ENCODE data around the gene KIF25.
"Not testable (repeated sequence)": the region's sequence is repeated elsewhere in the genome, so short reads cannot be mapped to it uniquely, and the experiment has no call there.

Gene KIF25

DNA sequence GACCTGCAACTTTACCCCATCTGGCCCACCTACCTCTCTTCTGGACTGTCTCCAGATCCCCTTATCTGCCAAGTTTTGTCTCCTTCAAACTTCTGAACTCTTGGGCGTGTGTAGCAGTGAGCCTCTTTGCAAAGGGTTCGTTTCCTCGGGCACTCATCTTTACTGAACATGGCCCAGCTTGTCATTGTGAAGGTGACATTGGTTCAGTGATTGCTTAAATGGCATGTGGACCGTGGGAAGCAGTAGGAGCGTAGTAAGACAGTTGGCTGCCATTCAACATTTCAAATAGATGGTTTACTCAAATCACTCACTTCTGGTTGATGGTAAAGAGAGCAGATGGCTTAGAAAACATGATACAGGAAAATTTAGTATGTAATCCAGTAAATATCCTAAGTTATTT, 34.8 kb upstream of the KIF25 start:
- Histone ChIP-seq H3K36me3 (ENCODE audit: control insufficient read depth, insufficient read depth, low read length) (peaks cover 14% of the 10 kb centered on the region), H3K9ac (ENCODE audit: low read length) (no peak overlapping the region), H3K27ac (ENCODE audit: low read depth, low read length) (no peak overlapping the region), H3K4me3 (ENCODE audit: low read length) (no peak overlapping the region), H3K4me1 (ENCODE audit: control insufficient read depth, insufficient read depth, low read length) (no peaks in the 10 kb centered on the region), H3K27me3 (ENCODE audit: control insufficient read depth, insufficient read depth, low read length) (no peaks in the 10 kb centered on the region)

- Histone ChIP-seq H3K27ac (ENCODE audit: low read depth, low read length) (no peak overlapping the region), H3K27me3 (ENCODE audit: control insufficient read depth, insufficient read depth, low read length) (no peaks in the 10 kb centered on the region), H3K36me3 (ENCODE audit: control insufficient read depth, insufficient read depth, low read length) (peaks cover 15% of the 10 kb centered on the region), H3K9ac (ENCODE audit: low read length) (no peak overlapping the region), H3K4me1 (ENCODE audit: control insufficient read depth, insufficient read depth, low read length) (no peaks in the 10 kb centered on the region), H3K4me3 (ENCODE audit: low read length) (no peak overlapping the region)
Measured at GRCh38 chr6:167963589-167964057, 33.8 kb upstream of the KIF25 start.

- Histone ChIP-seq H3K27me3 (ENCODE audit: control insufficient read depth, insufficient read depth, low read length) (no peaks in the 10 kb centered on the region), H3K36me3 (ENCODE audit: control insufficient read depth, insufficient read depth, low read length) (peaks cover 24% of the 10 kb centered on the region), H3K4me1 (ENCODE audit: control insufficient read depth, insufficient read depth, low read length) (no peaks in the 10 kb centered on the region), H3K4me3 (ENCODE audit: low read length) (no peak overlapping the region), H3K9ac (ENCODE audit: low read length) (no peak overlapping the region), H3K27ac (ENCODE audit: low read depth, low read length) (no peak overlapping the region)
Measured at GRCh38 chr6:167965592-167966539, 31.6 kb upstream of the KIF25 start.

DNA sequence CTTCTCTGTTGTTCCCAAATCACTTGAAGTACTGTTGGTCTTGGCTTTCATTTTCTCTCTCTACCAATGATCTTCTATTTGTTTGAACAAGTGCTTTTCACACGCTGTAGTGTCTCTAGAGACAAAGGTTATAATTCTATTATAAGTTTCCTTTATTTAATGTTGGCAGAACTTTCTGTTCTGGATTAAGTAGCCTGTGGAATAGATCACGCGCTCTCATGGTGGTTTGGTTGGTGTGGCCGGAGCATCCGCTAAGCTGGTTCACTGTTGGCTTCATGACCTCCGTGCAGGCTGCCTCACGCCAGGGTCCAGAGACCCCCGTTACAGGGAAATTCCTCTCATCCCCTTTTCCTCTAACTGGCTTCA, 30.9 kb upstream of the KIF25 start:
- peaks cover 25% of the 10 kb centered on the region for H3K36me3 ChIP-seq (ENCODE audit: control insufficient read depth, insufficient read depth, low read length)
- no peaks in the 10 kb centered on the region for H3K4me1 ChIP-seq (ENCODE audit: control insufficient read depth, insufficient read depth, low read length)
- no peaks in the 10 kb centered on the region for H3K27me3 ChIP-seq (ENCODE audit: control insufficient read depth, insufficient read depth, low read length)
- no peak overlapping the region for H3K9ac ChIP-seq (ENCODE audit: low read length)
- H3K4me3 ChIP-seq (ENCODE audit: low read length): no peak overlapping the region
- no peak overlapping the region for H3K27ac ChIP-seq (ENCODE audit: low read depth, low read length)

- H3K4me1 ChIP-seq (ENCODE audit: control insufficient read depth, insufficient read depth, low read length): no peaks in the 10 kb centered on the region
- no peak overlapping the region for H3K4me3 ChIP-seq (ENCODE audit: low read length)
- H3K27me3 ChIP-seq (ENCODE audit: control insufficient read depth, insufficient read depth, low read length): no peaks in the 10 kb centered on the region
- H3K27ac ChIP-seq (ENCODE audit: low read depth, low read length): no peak overlapping the region
- H3K9ac ChIP-seq (ENCODE audit: low read length): no peak overlapping the region
- peaks cover 24% of the 10 kb centered on the region for H3K36me3 ChIP-seq (ENCODE audit: control insufficient read depth, insufficient read depth, low read length)
Measured at GRCh38 chr6:167968091-167968490, 29.4 kb upstream of the KIF25 start.

DNA sequence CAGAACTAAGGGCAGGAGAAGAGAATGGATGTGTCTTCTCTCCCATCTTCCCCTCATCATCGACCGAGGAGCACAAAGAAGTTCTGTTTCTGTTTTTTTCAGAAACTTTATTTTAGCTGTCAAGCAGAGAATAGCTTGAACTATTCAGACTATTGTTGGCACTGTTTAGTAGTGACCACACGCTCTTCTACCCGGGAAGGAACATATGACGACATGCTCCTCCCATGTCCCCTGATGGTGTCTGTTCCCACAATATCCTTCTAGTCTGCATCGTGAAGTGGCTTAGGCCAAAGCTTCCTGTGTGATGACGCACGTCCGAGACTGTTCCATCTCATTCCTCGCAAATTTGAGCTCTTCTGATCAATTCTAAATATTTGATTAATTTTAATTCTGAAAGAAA, 27.2 kb upstream of the KIF25 start:
- Histone ChIP-seq H3K27ac (ENCODE audit: low read depth, low read length) (no peak overlapping the region), H3K9ac (ENCODE audit: low read length) (no peak overlapping the region), H3K4me1 (ENCODE audit: control insufficient read depth, insufficient read depth, low read length) (no peaks in the 10 kb centered on the region), H3K27me3 (ENCODE audit: control insufficient read depth, insufficient read depth, low read length) (no peaks in the 10 kb centered on the region), H3K36me3 (ENCODE audit: control insufficient read depth, insufficient read depth, low read length) (peaks cover 24% of the 10 kb centered on the region), H3K4me3 (ENCODE audit: low read length) (no peak overlapping the region)

DNA sequence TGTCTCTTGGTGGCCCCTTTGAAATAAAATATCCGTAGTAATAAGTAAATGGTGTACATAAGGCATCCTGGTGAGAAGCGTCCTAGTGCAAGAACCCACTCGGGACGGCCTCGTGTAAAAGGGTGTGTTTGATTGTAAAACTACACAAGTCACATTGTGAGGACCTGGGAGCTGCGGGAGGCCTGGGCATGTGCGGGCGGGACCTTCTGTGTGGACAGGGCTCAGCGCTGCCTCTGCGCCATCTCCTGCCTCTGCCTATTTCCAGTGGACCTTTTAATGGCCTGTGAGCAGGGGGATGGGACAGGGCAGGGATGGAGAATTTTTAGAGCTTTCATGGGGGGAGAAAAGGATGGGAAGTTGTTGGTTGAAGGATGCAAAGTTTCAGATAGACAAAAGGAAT, 25.3 kb upstream of the KIF25 start:
- Histone ChIP-seq H3K9ac (ENCODE audit: low read length) (no peak overlapping the region), H3K27ac (ENCODE audit: low read depth, low read length) (no peak overlapping the region), H3K36me3 (ENCODE audit: control insufficient read depth, insufficient read depth, low read length) (peaks cover 14% of the 10 kb centered on the region), H3K27me3 (ENCODE audit: control insufficient read depth, insufficient read depth, low read length) (no peaks in the 10 kb centered on the region), H3K4me1 (ENCODE audit: control insufficient read depth, insufficient read depth, low read length) (no peaks in the 10 kb centered on the region), H3K4me3 (ENCODE audit: low read length) (no peak overlapping the region)

GRCh38 chr6:167973148-167973885, 24.2 kb upstream of the KIF25 start:
- Histone ChIP-seq H3K36me3 (ENCODE audit: control insufficient read depth, insufficient read depth, low read length) (peaks cover 12% of the 10 kb centered on the region), H3K27ac (ENCODE audit: low read depth, low read length) (no peak overlapping the region), H3K9ac (ENCODE audit: low read length) (no peak overlapping the region), H3K4me3 (ENCODE audit: low read length) (no peak overlapping the region), H3K4me1 (ENCODE audit: control insufficient read depth, insufficient read depth, low read length) (no peaks in the 10 kb centered on the region), H3K27me3 (ENCODE audit: control insufficient read depth, insufficient read depth, low read length) (no peaks in the 10 kb centered on the region)

GRCh38 chr6:167974640-167975344, 22.7 kb upstream of the KIF25 start:
- Histone ChIP-seq H3K4me1 (ENCODE audit: control insufficient read depth, insufficient read depth, low read length) (no peaks in the 10 kb centered on the region), H3K4me3 (ENCODE audit: low read length) (no peak overlapping the region), H3K9ac (ENCODE audit: low read length) (no peak overlapping the region), H3K27ac (ENCODE audit: low read depth, low read length) (no peak overlapping the region), H3K36me3 (ENCODE audit: control insufficient read depth, insufficient read depth, low read length) (peaks cover 7% of the 10 kb centered on the region), H3K27me3 (ENCODE audit: control insufficient read depth, insufficient read depth, low read length) (no peaks in the 10 kb centered on the region)

GRCh38 chr6:167975458-167975857, 22.0 kb upstream of the KIF25 start:
- Histone ChIP-seq H3K27me3 (ENCODE audit: control insufficient read depth, insufficient read depth, low read length) (no peaks in the 10 kb centered on the region), H3K4me1 (ENCODE audit: control insufficient read depth, insufficient read depth, low read length) (no peaks in the 10 kb centered on the region), H3K36me3 (ENCODE audit: control insufficient read depth, insufficient read depth, low read length) (peaks cover 3% of the 10 kb centered on the region), H3K9ac (ENCODE audit: low read length) (no peak overlapping the region), H3K27ac (ENCODE audit: low read depth, low read length) (no peak overlapping the region), H3K4me3 (ENCODE audit: low read length) (no peak overlapping the region)

GRCh38 chr6:167976116-167976657, 21.3 kb upstream of the KIF25 start:
- H3K27me3 ChIP-seq (ENCODE audit: control insufficient read depth, insufficient read depth, low read length); H3K27ac ChIP-seq (ENCODE audit: low read depth, low read length); H3K4me3 ChIP-seq (ENCODE audit: low read length); H3K36me3 ChIP-seq (ENCODE audit: control insufficient read depth, insufficient read depth, low read length); H3K4me1 ChIP-seq (ENCODE audit: control insufficient read depth, insufficient read depth, low read length); H3K9ac ChIP-seq (ENCODE audit: low read length): not testable (repeated sequence)

- no peaks in the 10 kb centered on the region for H3K36me3 ChIP-seq (ENCODE audit: control insufficient read depth, insufficient read depth, low read length)
- no peaks in the 10 kb centered on the region for H3K4me1 ChIP-seq (ENCODE audit: control insufficient read depth, insufficient read depth, low read length)
- H3K9ac ChIP-seq (ENCODE audit: low read length): no peak overlapping the region
- H3K27ac ChIP-seq (ENCODE audit: low read depth, low read length): no peak overlapping the region
- H3K4me3 ChIP-seq (ENCODE audit: low read length): no peak overlapping the region
- H3K27me3 ChIP-seq (ENCODE audit: control insufficient read depth, insufficient read depth, low read length): no peaks in the 10 kb centered on the region
Measured at GRCh38 chr6:167976708-167977107, 20.8 kb upstream of the KIF25 start.

All from rectal smooth muscle tissue (tissue), 1 donor.